ENCODE measurements around the gene FNDC3B.

- TF ChIP-seq CTCF (IDR thresholded peaks at IDR 0.05): no peak
- no peak for TF ChIP-seq EP300 (IDR thresholded peaks at IDR 0.05)
- TF ChIP-seq POLR2A (IDR thresholded peaks at IDR 0.05): no peak
Observed at GRCh38 chr3:172407872-172408271, 368.5 kb downstream of the FNDC3B start.
